T-helper 2 cell treated with Interferon-gamma antibody and Interleukin-4, amounts not matched to agents 5 μg/mL and 100 μg/mL, for 36 hours (primary cell): ENCODE results near the gene SAMD4B.

Experiments
- DNase-seq: peaks from one replicate; pipeline ENCODE4 v3.0.0; 2021; ENCODE audit warnings: low spot score
- H3K27ac Mint-ChIP-seq: one replicate; pipeline ENCODE4 v1.8.0; 2021; ENCODE audit warnings: mild to moderate bottlenecking, mixed read lengths
- H3K27me3 Mint-ChIP-seq: one replicate; pipeline ENCODE4 v1.8.0; 2021; ENCODE audit warnings: low read depth, mixed read lengths
- H3K36me3 Mint-ChIP-seq: one replicate; pipeline ENCODE4 v1.8.0; 2021; ENCODE audit warnings: low read depth, mixed read lengths
- H3K4me1 Mint-ChIP-seq: one replicate; pipeline ENCODE4 v1.8.0; 2021; ENCODE audit warnings: low read depth, mixed read lengths
- H3K4me3 Mint-ChIP-seq: one replicate; pipeline ENCODE4 v1.8.0; 2022; ENCODE audit warnings: mild to moderate bottlenecking, moderate library complexity, mixed read lengths
- H3K9me3 Mint-ChIP-seq: one replicate; pipeline ENCODE4 v1.8.0; 2021; ENCODE audit warnings: mixed read lengths

SAMD4B gene

GRCh38 chr19:39341719-39342604, at the start of gene SAMD4B:
Gene SAMD4B, plus strand, starts transcription at chr19:39342421. Its CDS starts 14,473 bp downstream, at chr19:39356894.
- peaks cover 51% of the 10 kb centered on the region for H3K4me1 Mint-ChIP-seq
- peak within 1 kb of the TSS; percentile 97 for H3K4me3 Mint-ChIP-seq
- peak; percentile 99 for DNase-seq
- no peaks in the 10 kb centered on the region for H3K9me3 Mint-ChIP-seq
- H3K36me3 Mint-ChIP-seq = peaks cover 12% of the 10 kb centered on the region
- peak within 1 kb of the TSS; percentile 92 for H3K27ac Mint-ChIP-seq
- no peaks in the 10 kb centered on the region for H3K27me3 Mint-ChIP-seq

- DNase-seq = no peak
- H3K36me3 Mint-ChIP-seq = no peaks in the 10 kb centered on the region
- H3K27me3 Mint-ChIP-seq = peaks cover 25% of the 10 kb centered on the region
- no peak overlapping the region for H3K4me3 Mint-ChIP-seq
- peaks cover 22% of the 10 kb centered on the region for H3K4me1 Mint-ChIP-seq
- H3K9me3 Mint-ChIP-seq = no peaks in the 10 kb centered on the region
- no peak overlapping the region for H3K27ac Mint-ChIP-seq
Measured at GRCh38 chr19:39293394-39293793, 48.8 kb upstream of the SAMD4B start.

- Mint-ChIP-seq H3K36me3 (no peaks in the 10 kb centered on the region), H3K9me3 (no peaks in the 10 kb centered on the region), H3K4me1 (peaks cover 34% of the 10 kb centered on the region), H3K4me3 (no peak within 1 kb of the TSS), H3K27ac (peak within 1 kb of the TSS; percentile 4), H3K27me3 (peaks cover 7% of the 10 kb centered on the region)
- no peak for DNase-seq
Measured at GRCh38 chr19:39296055-39296645, 46.1 kb upstream of the SAMD4B start, which contains the start of gene IFNL1. Gene IFNL1, plus strand, starts transcription at chr19:39296407. Its CDS starts 15 bp downstream, at chr19:39296422.

- H3K4me3 Mint-ChIP-seq = no peak overlapping the region
- no peak for DNase-seq
- H3K9me3 Mint-ChIP-seq = no peaks in the 10 kb centered on the region
- no peaks in the 10 kb centered on the region for H3K36me3 Mint-ChIP-seq
- H3K27ac Mint-ChIP-seq = peak overlapping the region; percentile 4
- H3K27me3 Mint-ChIP-seq = peaks cover 4% of the 10 kb centered on the region
- H3K4me1 Mint-ChIP-seq = peaks cover 34% of the 10 kb centered on the region
Measured at GRCh38 chr19:39296906-39297305, 45.3 kb upstream of the SAMD4B start.

GRCh38 chr19:39297931-39298634, 44.1 kb upstream of the SAMD4B start:
- no peaks in the 10 kb centered on the region for H3K36me3 Mint-ChIP-seq
- H3K27me3 Mint-ChIP-seq = peaks cover 5% of the 10 kb centered on the region
- no peaks in the 10 kb centered on the region for H3K9me3 Mint-ChIP-seq
- H3K4me1 Mint-ChIP-seq = peaks cover 34% of the 10 kb centered on the region
- DNase-seq = peak; percentile 61
- H3K27ac Mint-ChIP-seq = peak overlapping the region; percentile 75
- H3K4me3 Mint-ChIP-seq = peak overlapping the region; percentile 71

- no peak overlapping the region for H3K4me3 Mint-ChIP-seq
- H3K9me3 Mint-ChIP-seq = no peaks in the 10 kb centered on the region
- peaks cover 32% of the 10 kb centered on the region for H3K4me1 Mint-ChIP-seq
- peak overlapping the region; percentile 43 for H3K27ac Mint-ChIP-seq
- DNase-seq = peak; percentile 20
- H3K36me3 Mint-ChIP-seq = no peaks in the 10 kb centered on the region
- peaks cover 2% of the 10 kb centered on the region for H3K27me3 Mint-ChIP-seq
Measured at GRCh38 chr19:39299404-39299803, 42.8 kb upstream of the SAMD4B start.

- DNase-seq = no peak
- Mint-ChIP-seq H3K36me3 (no peaks in the 10 kb centered on the region), H3K4me1 (peaks cover 30% of the 10 kb centered on the region), H3K27me3 (peaks cover 2% of the 10 kb centered on the region), H3K4me3 (no peak overlapping the region), H3K9me3 (no peaks in the 10 kb centered on the region), H3K27ac (peak overlapping the region; percentile 43)
Measured at GRCh38 chr19:39299832-39300231, 42.4 kb upstream of the SAMD4B start.

GRCh38 chr19:39301021-39301420, 41.2 kb upstream of the SAMD4B start:
- no peak overlapping the region for H3K27ac Mint-ChIP-seq
- no peak overlapping the region for H3K4me3 Mint-ChIP-seq
- H3K9me3 Mint-ChIP-seq = no peaks in the 10 kb centered on the region
- peaks cover 27% of the 10 kb centered on the region for H3K4me1 Mint-ChIP-seq
- H3K36me3 Mint-ChIP-seq = no peaks in the 10 kb centered on the region
- no peak for DNase-seq
- peaks cover 2% of the 10 kb centered on the region for H3K27me3 Mint-ChIP-seq

- no peak overlapping the region for H3K4me3 Mint-ChIP-seq
- H3K4me1 Mint-ChIP-seq = peaks cover 24% of the 10 kb centered on the region
- peaks cover 2% of the 10 kb centered on the region for H3K36me3 Mint-ChIP-seq
- DNase-seq = no peak
- H3K27ac Mint-ChIP-seq = no peak overlapping the region
- no peaks in the 10 kb centered on the region for H3K9me3 Mint-ChIP-seq
- H3K27me3 Mint-ChIP-seq = peaks cover 2% of the 10 kb centered on the region
Measured at GRCh38 chr19:39301562-39301961, 40.7 kb upstream of the SAMD4B start.

- Mint-ChIP-seq H3K9me3 (no peaks in the 10 kb centered on the region), H3K36me3 (peaks cover 6% of the 10 kb centered on the region), H3K4me3 (no peak overlapping the region), H3K27me3 (peaks cover 2% of the 10 kb centered on the region), H3K27ac (no peak overlapping the region), H3K4me1 (peaks cover 10% of the 10 kb centered on the region)
- no peak for DNase-seq
Measured at GRCh38 chr19:39303373-39304184, 38.6 kb upstream of the SAMD4B start.

GRCh38 chr19:39304185-39304513, 38.1 kb upstream of the SAMD4B start:
- H3K27ac Mint-ChIP-seq = no peak overlapping the region
- H3K4me1 Mint-ChIP-seq = peaks cover 8% of the 10 kb centered on the region
- peaks cover 11% of the 10 kb centered on the region for H3K36me3 Mint-ChIP-seq
- peaks cover 2% of the 10 kb centered on the region for H3K27me3 Mint-ChIP-seq
- no peak for DNase-seq
- H3K9me3 Mint-ChIP-seq = no peaks in the 10 kb centered on the region
- no peak overlapping the region for H3K4me3 Mint-ChIP-seq

GRCh38 chr19:39304701-39305571, 37.3 kb upstream of the SAMD4B start:
- no peak overlapping the region for H3K27ac Mint-ChIP-seq
- H3K27me3 Mint-ChIP-seq = peaks cover 2% of the 10 kb centered on the region
- DNase-seq = no peak
- peaks cover 7% of the 10 kb centered on the region for H3K4me1 Mint-ChIP-seq
- H3K36me3 Mint-ChIP-seq = peaks cover 11% of the 10 kb centered on the region
- no peaks in the 10 kb centered on the region for H3K9me3 Mint-ChIP-seq
- no peak overlapping the region for H3K4me3 Mint-ChIP-seq

GRCh38 chr19:39306075-39306474, 36.1 kb upstream of the SAMD4B start:
- Mint-ChIP-seq H3K4me3 (no peak overlapping the region), H3K4me1 (peaks cover 5% of the 10 kb centered on the region), H3K27ac (no peak overlapping the region), H3K27me3 (peaks cover 2% of the 10 kb centered on the region), H3K9me3 (no peaks in the 10 kb centered on the region), H3K36me3 (peaks cover 17% of the 10 kb centered on the region)
- DNase-seq = no peak
